HepG2 (cell line): ENCODE results near the gene PPP1R13B.

Source experiments
- CCDC6 ChIP-seq: sonication (generic); formaldehyde crosslinking; IDR thresholded peaks from 2 replicates; pipeline ENCODE4 v1.8.1; 2022; ENCODE audit warnings: mild to moderate bottlenecking, missing genetic modification reagents, moderate library complexity
- CTCF ChIP-seq: sonication (generic); formaldehyde crosslinking; IDR thresholded peaks from 2 replicates; pipeline ENCODE4 v1.5.0; 2020; ENCODE audit warnings: mild to moderate bottlenecking, missing genetic modification reagents, moderate library complexity
- HMGXB3 ChIP-seq: sonication (generic); formaldehyde crosslinking; IDR thresholded peaks from 2 replicates; pipeline ENCODE4 v1.4.0; 2020; ENCODE audit warnings: missing genetic modification reagents, borderline replicate concordance
- NBN ChIP-seq: fragments of 450-650 bp; conservative IDR thresholded peaks from 2 replicates; pipeline ENCODE4 v1.6.1; 2017
- RAD21 ChIP-seq: fragments of 450-650 bp; formaldehyde crosslinking; IDR thresholded peaks from 2 replicates; pipeline ENCODE4 v1.5.0; 2020; ENCODE audit warnings: mild to moderate bottlenecking
- ZNF205 ChIP-seq: IDR thresholded peaks from 2 replicates; pipeline ENCODE4 v1.6.1; 2018; ENCODE audit warnings: missing biosample characterization, missing genetic modification reagents
- ZNF407 ChIP-seq: sonication (generic); formaldehyde crosslinking; IDR thresholded peaks from one replicate; pipeline ENCODE4 v1.5.1; 2020; ENCODE audit warnings: mild to moderate bottlenecking, missing genetic modification reagents; ENCODE audit errors: not compliant biosample characterization
- ZNF558 ChIP-seq: sonication (generic); formaldehyde crosslinking; IDR thresholded peaks from 2 replicates; pipeline ENCODE4 v1.9.0; 2022; ENCODE audit warnings: mild to moderate bottlenecking, missing genetic modification reagents, borderline replicate concordance
- ZNF747 ChIP-seq: sonication (generic); formaldehyde crosslinking; IDR thresholded peaks from 2 replicates; pipeline ENCODE4 v1.8.1; 2023; ENCODE audit warnings: missing genetic modification reagents, mild to moderate bottlenecking, borderline replicate concordance
- ZNF891 ChIP-seq: sonication (generic); formaldehyde crosslinking; IDR thresholded peaks from 2 replicates; pipeline ENCODE4 v1.5.0; 2020; ENCODE audit warnings: mild to moderate bottlenecking, missing genetic modification reagents

DNA sequence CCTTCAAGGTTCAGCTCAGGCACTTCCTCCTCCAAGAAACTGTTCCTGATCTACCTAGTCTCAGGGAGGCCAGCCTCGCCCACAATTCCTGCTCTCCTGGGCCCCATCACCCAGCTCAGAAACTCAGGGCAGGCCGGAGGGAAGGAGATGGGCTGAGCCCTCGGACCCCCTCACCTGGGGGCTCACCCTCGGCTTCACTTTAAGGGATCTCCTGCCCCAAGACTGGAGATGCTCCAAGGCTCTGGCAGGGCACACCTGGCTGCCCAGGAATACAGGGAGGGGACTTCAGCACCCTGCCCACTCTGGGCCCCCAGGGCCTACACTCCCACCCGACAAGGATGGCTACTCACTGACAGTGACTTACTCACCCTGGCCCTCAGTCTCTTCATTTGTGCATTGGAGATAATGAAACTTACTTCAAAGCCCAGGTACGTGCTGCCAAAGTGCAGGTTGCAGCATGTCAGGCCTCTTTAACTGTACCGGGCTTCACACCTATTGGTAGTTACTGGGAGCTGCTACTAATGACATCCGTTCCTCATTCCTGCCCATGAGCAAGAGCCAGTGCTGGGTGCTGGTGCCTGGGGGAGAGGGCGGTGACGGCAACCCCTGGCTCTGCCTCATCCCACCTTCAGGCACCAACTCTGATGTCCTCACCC, 21.0 kb upstream of the PPP1R13B start:
- no peak for TF ChIP-seq HMGXB3
- TF ChIP-seq ZNF205 = no peak
- TF ChIP-seq RAD21 = no peak
- TF ChIP-seq CTCF (CRISPR knock-in tag) = no peak
- no peak for TF ChIP-seq CCDC6
- no peak for TF ChIP-seq ZNF891 (CRISPR knock-in tag)
- TF ChIP-seq ZNF747 (CRISPR knock-in tag) = no peak
- no peak for TF ChIP-seq NBN
- TF ChIP-seq ZNF558 (CRISPR knock-in tag) = no peak
- TF ChIP-seq ZNF407 (CRISPR knock-in tag) = no peak
